8988T (cell line): ENCODE data around the gene PTPRR.
A peak's percentile ranks its signal among the peaks of the same experiment; 100 is the strongest.
"Not testable (repeated sequence)": the region's sequence is repeated elsewhere in the genome, so short reads cannot be mapped to it uniquely, and the experiment has no call there.

Experiments used
- DNase-seq: peaks from one replicate; pipeline ENCODE4 v3.0.0; 2011

The PTPRR gene

GRCh38 chr12:70739756-70740155 lies 180.8 kb downstream of the PTPRR start:
- no peak for DNase-seq

- DNase-seq, result no peak
Measured at GRCh38 chr12:70736351-70737133, 184.0 kb downstream of the PTPRR start.

GRCh38 chr12:70735197-70735596 lies 185.3 kb downstream of the PTPRR start:
- not testable (repeated sequence) for DNase-seq

GRCh38 chr12:70733385-70733784 lies 187.2 kb downstream of the PTPRR start:
- DNase-seq, result peak; percentile 21

- DNase-seq, result no peak
Measured at GRCh38 chr12:70732287-70732686, 188.3 kb downstream of the PTPRR start.

GRCh38 chr12:70730675-70731180 lies 189.8 kb downstream of the PTPRR start:
- DNase-seq, result no peak

GRCh38 chr12:70724444-70724843 lies 196.1 kb downstream of the PTPRR start:
- no peak for DNase-seq

- no peak for DNase-seq
Measured at GRCh38 chr12:70722584-70723343, 197.8 kb downstream of the PTPRR start.

GRCh38 chr12:70721656-70722357 lies 198.7 kb downstream of the PTPRR start:
- DNase-seq, result no peak

- DNase-seq, result no peak
Measured at GRCh38 chr12:70721216-70721615, 199.3 kb downstream of the PTPRR start.

GRCh38 chr12:70719672-70720420 lies 200.7 kb downstream of the PTPRR start:
- DNase-seq, result no peak

GRCh38 chr12:70719071-70719470 lies 201.5 kb downstream of the PTPRR start:
- DNase-seq, result no peak

GRCh38 chr12:70711831-70712230 lies 208.7 kb downstream of the PTPRR start:
- DNase-seq, result no peak

- DNase-seq, result no peak
Measured at GRCh38 chr12:70709022-70709421, 211.5 kb downstream of the PTPRR start.

GRCh38 chr12:70706611-70707010 lies 213.9 kb downstream of the PTPRR start:
- no peak for DNase-seq

- no peak for DNase-seq
Measured at GRCh38 chr12:70698345-70698744, 222.2 kb downstream of the PTPRR start.

- no peak for DNase-seq
Measured at GRCh38 chr12:70695361-70696023, 225.0 kb downstream of the PTPRR start.

GRCh38 chr12:70692681-70693288 lies 227.8 kb downstream of the PTPRR start:
- no peak for DNase-seq

GRCh38 chr12:70691018-70691672 lies 229.4 kb downstream of the PTPRR start:
- DNase-seq, result no peak

- no peak for DNase-seq
Measured at GRCh38 chr12:70686907-70687306, 233.6 kb downstream of the PTPRR start.

GRCh38 chr12:70686299-70686698 lies 234.2 kb downstream of the PTPRR start:
- DNase-seq, result no peak
